Activated CD8-positive, alpha-beta T cell treated with anti-CD3 and anti-CD28 coated beads for 36 hours (primary cell): Measurements from ENCODE around the gene TLE2. TPM values are rescaled to one million over a fixed set of nuclear protein-coding genes. Genes with fewer than 3 reads are reported as not detected.
A peak's percentile ranks its signal among the peaks of the same experiment; 100 is the strongest.
"Not testable (repeated sequence)": the region's sequence is repeated elsewhere in the genome, so short reads cannot be mapped to it uniquely, and the experiment has no call there.

Source experiments
- ATAC-seq: fragments of 200-7000 bp; cut with Tn5 transposase; one replicate; pipeline ENCODE4 v1.10.0; 2021; ENCODE audit warnings: mild to moderate bottlenecking, moderate library complexity
- CTCF ChIA-PET: fragments of 350-600 bp; sonication (Branson Sonifier 250); formaldehyde crosslinking; loops from one replicate; lab custom pipeline; 2021; ENCODE audit warnings: antibody characterized with exemption; lab: Charles Lee
- POLR2A ChIA-PET: fragments of 350-600 bp; sonication (Branson Sonifier 250); formaldehyde crosslinking; loops from one replicate; lab custom pipeline; 2021; ENCODE audit warnings: antibody characterized with exemption; lab: Charles Lee
- DNase-seq: peaks from one replicate; pipeline ENCODE4 v3.0.0-alpha.2; 2020
- H3K27ac Mint-ChIP-seq: one replicate; pipeline ENCODE4 v1.8.0; 2021; ENCODE audit warnings: mild to moderate bottlenecking, mixed read lengths
- H3K27me3 Mint-ChIP-seq: one replicate; pipeline ENCODE4 v1.8.0; 2021; ENCODE audit warnings: mixed read lengths
- H3K36me3 Mint-ChIP-seq: one replicate; pipeline ENCODE4 v1.8.0; 2021; ENCODE audit warnings: low read depth, mixed read lengths
- H3K4me1 Mint-ChIP-seq: one replicate; pipeline ENCODE4 v1.8.0; 2021; ENCODE audit warnings: low read depth, mixed read lengths
- H3K4me3 Mint-ChIP-seq: one replicate; pipeline ENCODE4 v1.8.0; 2021; ENCODE audit warnings: mild to moderate bottlenecking, moderate library complexity, mixed read lengths
- H3K9me3 Mint-ChIP-seq: one replicate; pipeline ENCODE4 v1.8.0; 2021; ENCODE audit warnings: mixed read lengths
- intact Hi-C: fragments of 100-400 bp; cut with micrococcal nuclease; formaldehyde crosslinking; loops from one replicate; pipeline ENCODE4 v1.10.0; 2022
- total RNA-seq, 2 experiments: library from RNA; stranded (reverse); gene quantifications; one replicate each; pipeline ENCODE4 v1.2.3, GENCODE V29; 2021
- TF ChIP-seq, protein P1 (sequence below): fragments of 200-600 bp; IDR thresholded peaks from one replicate; pipeline ENCODE4 v1.8.0; 2022; ENCODE audit warnings: antibody characterized with exemption, mild to moderate bottlenecking

TLE2 gene
- total RNA-seq, 2 experiments from 2014 or later, result 2.8 to 3.0 TPM

GRCh38 chr19:3039125-3039524, 10.0 kb upstream of the TLE2 start:
- intact Hi-C loops, result loop anchor here (10.0 kb wide), 1 partner anchor 254 kb away; the partner anchor contains the start of genes SGTA and THOP1
- Mint-ChIP-seq H3K36me3 (no peaks in the 10 kb centered on the region), H3K4me3 (no peak overlapping the region), H3K4me1 (peaks cover 28% of the 10 kb centered on the region), H3K9me3 (no peaks in the 10 kb centered on the region), H3K27me3 (no peaks in the 10 kb centered on the region), H3K27ac (no peak overlapping the region)
- DNase-seq (no peak), ATAC-seq (no peak)
- TF ChIP-seq, protein P1, sequence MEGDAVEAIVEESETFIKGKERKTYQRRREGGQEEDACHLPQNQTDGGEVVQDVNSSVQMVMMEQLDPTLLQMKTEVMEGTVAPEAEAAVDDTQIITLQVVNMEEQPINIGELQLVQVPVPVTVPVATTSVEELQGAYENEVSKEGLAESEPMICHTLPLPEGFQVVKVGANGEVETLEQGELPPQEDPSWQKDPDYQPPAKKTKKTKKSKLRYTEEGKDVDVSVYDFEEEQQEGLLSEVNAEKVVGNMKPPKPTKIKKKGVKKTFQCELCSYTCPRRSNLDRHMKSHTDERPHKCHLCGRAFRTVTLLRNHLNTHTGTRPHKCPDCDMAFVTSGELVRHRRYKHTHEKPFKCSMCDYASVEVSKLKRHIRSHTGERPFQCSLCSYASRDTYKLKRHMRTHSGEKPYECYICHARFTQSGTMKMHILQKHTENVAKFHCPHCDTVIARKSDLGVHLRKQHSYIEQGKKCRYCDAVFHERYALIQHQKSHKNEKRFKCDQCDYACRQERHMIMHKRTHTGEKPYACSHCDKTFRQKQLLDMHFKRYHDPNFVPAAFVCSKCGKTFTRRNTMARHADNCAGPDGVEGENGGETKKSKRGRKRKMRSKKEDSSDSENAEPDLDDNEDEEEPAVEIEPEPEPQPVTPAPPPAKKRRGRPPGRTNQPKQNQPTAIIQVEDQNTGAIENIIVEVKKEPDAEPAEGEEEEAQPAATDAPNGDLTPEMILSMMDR, result no peak
- ChIA-PET POLR2A (interaction anchor here (0.7 to 3.4 kb wide), 3 partner anchors 14 to 21 kb away, joined by 3 to 12 read pairs (median 3); no protein-coding TSS in a partner anchor), CTCF (interaction anchor here (1.0 to 5.3 kb wide), 5 partner anchors 14 to 88 kb away, joined by 3 to 24 read pairs (median 4); no protein-coding TSS in a partner anchor)

DNA sequence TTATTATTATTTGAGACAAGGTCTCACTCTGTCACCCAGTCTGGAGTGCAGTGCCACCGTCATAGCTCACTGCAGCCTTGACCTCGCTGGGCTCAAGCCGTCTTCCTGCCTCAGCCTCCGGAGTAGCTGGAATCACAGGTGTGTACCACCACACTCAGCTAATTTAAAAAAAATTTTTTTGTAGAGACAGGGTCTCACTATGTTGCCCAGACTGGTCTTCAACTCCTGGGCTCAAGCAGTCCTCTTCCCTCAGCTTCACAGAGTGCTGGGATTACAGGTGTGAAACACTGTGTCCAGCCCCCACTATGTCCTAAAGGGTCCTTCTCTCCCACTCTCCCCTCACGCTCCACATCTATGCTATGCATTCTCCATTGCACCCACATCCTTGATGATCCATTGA, 9.1 kb upstream of the TLE2 start:
- H3K27me3 Mint-ChIP-seq, result no peaks in the 10 kb centered on the region
- H3K27ac Mint-ChIP-seq, result no peak overlapping the region
- H3K4me3 Mint-ChIP-seq, result no peak overlapping the region
- ChIA-PET POLR2A (interaction anchor here (0.5 to 3.8 kb wide), 5 partner anchors 11 to 57 kb away, joined by 3 to 17 read pairs (median 12); partner anchors contain the start of gene TLE5), CTCF (interaction anchor here (1.7 to 5.3 kb wide), 2 partner anchors 22 to 88 kb away, joined by 4 to 24 read pairs; no protein-coding TSS in a partner anchor)
- peaks cover 28% of the 10 kb centered on the region for H3K4me1 Mint-ChIP-seq
- intact Hi-C loops, result loop anchor here (10.0 kb wide), 1 partner anchor 253 kb away; the partner anchor contains the start of genes SGTA and THOP1
- no peak for DNase-seq
- no peak for ATAC-seq
- TF ChIP-seq, protein P1, result no peak
- no peaks in the 10 kb centered on the region for H3K36me3 Mint-ChIP-seq
- no peaks in the 10 kb centered on the region for H3K9me3 Mint-ChIP-seq

DNA sequence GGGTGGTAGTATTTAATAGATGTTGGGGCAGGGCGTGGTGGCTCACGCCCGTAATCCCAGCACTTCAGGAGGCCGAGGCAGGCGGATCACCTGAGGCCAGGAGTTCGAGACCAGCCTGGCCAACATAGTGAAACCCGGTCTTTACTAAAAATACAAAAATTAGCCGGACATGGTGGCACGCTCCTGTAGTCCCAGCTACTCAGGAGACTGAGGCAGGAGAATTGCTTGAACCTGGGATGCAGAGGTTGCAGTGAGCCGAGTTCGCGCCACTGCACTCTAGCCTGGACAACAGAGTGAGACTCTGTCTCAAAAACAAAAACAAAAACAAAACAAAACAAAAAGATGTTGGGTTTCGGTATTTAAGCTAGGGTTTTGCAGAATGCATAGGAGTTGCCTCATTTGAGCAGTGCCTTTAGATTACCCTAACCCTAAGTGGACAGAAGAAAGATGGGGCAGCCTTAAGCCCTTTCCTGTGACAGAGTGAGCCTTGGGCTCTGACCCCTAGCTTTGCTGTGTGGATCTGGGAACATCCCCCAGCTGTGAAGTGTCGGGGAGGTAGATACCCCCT, 8.0 kb upstream of the TLE2 start:
- Mint-ChIP-seq H3K4me3 (peak overlapping the region; percentile 85), H3K4me1 (peaks cover 24% of the 10 kb centered on the region)
- intact Hi-C loops, result loop anchor here (10.0 kb wide), 1 partner anchor 252 kb away; the partner anchor contains the start of genes SGTA and THOP1
- ChIA-PET CTCF (interaction anchor here (0.8 to 5.3 kb wide), 7 partner anchors 9 to 86 kb away, joined by 3 to 24 read pairs (median 3); no protein-coding TSS in a partner anchor), POLR2A (interaction anchor here (1.0 to 3.8 kb wide), 5 partner anchors 10 to 561 kb away, joined by 4 to 17 read pairs (median 11); partner anchors contain the start of genes GADD45B and TLE5)
- not testable (repeated sequence) for H3K27me3 Mint-ChIP-seq, DNase-seq, H3K9me3 Mint-ChIP-seq, H3K36me3 Mint-ChIP-seq, ATAC-seq, H3K27ac Mint-ChIP-seq

DNA sequence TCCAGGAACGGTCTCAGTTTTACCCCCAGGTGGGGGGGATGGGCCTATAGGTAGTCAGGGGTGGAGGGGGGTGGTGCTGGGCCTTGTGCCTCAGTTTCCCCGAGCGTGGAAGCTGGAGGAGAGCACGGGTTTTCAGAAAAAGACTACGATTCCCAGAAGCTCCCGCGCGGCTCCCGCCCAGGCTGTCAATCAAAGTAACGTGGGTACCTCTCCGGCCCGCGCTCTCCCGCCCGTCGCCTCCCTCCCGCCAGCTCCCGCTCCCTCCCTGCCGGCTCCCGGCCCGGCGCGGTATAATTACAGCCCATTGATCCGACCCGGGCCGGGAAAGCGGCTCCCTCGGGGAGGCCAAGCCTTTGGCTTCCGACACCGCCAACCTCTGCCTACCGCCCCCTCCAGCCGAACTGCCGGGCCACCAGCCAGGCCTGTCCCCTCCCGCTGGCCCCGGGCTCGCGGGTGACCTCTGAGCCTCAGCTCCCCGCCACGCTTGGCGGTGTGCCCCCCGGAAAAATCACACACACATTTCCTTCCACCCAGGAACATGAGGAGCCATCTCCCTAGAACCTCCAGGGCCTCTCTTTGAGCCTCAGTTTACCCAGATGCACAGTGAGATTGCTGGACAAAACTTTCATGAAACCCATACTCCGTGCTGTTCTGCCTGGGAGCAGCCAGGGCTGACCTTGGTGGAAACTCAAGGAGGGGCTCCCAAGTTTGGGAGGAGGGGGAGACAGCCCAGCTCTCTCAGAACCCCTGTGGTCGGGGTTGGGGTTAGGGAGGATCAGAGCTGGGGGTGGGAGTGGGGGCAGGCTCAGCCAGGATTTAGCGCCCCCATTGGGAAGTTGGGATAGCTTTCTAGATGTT, 7.3 kb upstream of the TLE2 start:
- POLR2A ChIA-PET, result interaction anchor here (0.7 to 3.8 kb wide), 11 partner anchors 10 to 560 kb away, joined by 3 to 17 read pairs (median 4); partner anchors contain the start of genes GADD45B, TLE5 and TLE6
- ATAC-seq, result peak; percentile 57
- peak; percentile 91 for DNase-seq
- CTCF ChIA-PET, result interaction anchor here (0.6 to 5.3 kb wide), 15 partner anchors 9 to 149 kb away, joined by 3 to 24 read pairs (median 4); no protein-coding TSS in a partner anchor
- TF ChIP-seq, protein P1, result no peak
- intact Hi-C loops, result loop anchor here (10.0 kb wide), 1 partner anchor 252 kb away; the partner anchor contains the start of genes SGTA and THOP1
- Mint-ChIP-seq H3K27ac (peak overlapping the region; percentile 94), H3K27me3 (no peaks in the 10 kb centered on the region), H3K4me3 (peak overlapping the region; percentile 85), H3K36me3 (no peaks in the 10 kb centered on the region), H3K4me1 (peaks cover 21% of the 10 kb centered on the region), H3K9me3 (no peaks in the 10 kb centered on the region)
